ENCODE results near the gene MYBPH. TPM values are rescaled to one million over a fixed set of nuclear protein-coding genes. Genes with fewer than 3 reads are reported as not detected.

Gene MYBPH
- total RNA-seq, 4 donors from 2014 or later = not detected

GRCh38 chr1:203140743-203141520, 34.7 kb downstream of the MYBPH start:
- Histone ChIP-seq H3K9me3 (no peaks in the 10 kb centered on the region), H3K27ac (no peak overlapping the region), H3K36me3 (no peaks in the 10 kb centered on the region), H3K27me3 (peaks cover 0 to 23% (median 0%) of the 10 kb centered on the region in 4 donors), H3K4me1 (no peaks in the 10 kb centered on the region), H3K4me3 (no peak overlapping the region)
- 40 to 71% methylated on average over 1 to 2 of the region's 5 CpGs for WGBS, 2 donors
- DNase-seq = no peak
- intact Hi-C loops (cut with DNase I) = no loop called here
- no peak for TF ChIP-seq CTCF (IDR thresholded peaks at IDR 0.05)
- TF ChIP-seq POLR2A (IDR thresholded peaks at IDR 0.05) = no peak

GRCh38 chr1:203139976-203140475, 35.6 kb downstream of the MYBPH start:
- H3K4me3 ChIP-seq = no peak overlapping the region
- no peaks in the 10 kb centered on the region for H3K9me3 ChIP-seq
- no peak for TF ChIP-seq POLR2A (IDR thresholded peaks at IDR 0.05)
- no peak for TF ChIP-seq CTCF (IDR thresholded peaks at IDR 0.05)
- intact Hi-C loops (cut with DNase I) = no loop called here
- H3K36me3 ChIP-seq = no peaks in the 10 kb centered on the region
- DNase-seq = no peak
- H3K27ac ChIP-seq = no peak overlapping the region
- H3K4me1 ChIP-seq = no peaks in the 10 kb centered on the region
- WGBS, 2 donors = 83 to 89% methylated on average over 8 of the region's 8 CpGs
- H3K27me3 ChIP-seq = peaks cover 0 to 23% (median 0%) of the 10 kb centered on the region in 4 donors

- WGBS, 2 donors = 80 to 82% methylated on average over 3 of the region's 3 CpGs
- H3K36me3 ChIP-seq = no peaks in the 10 kb centered on the region
- H3K27me3 ChIP-seq = peaks cover 0 to 23% (median 0%) of the 10 kb centered on the region in 4 donors
- DNase-seq = no peak
- no peak overlapping the region for H3K27ac ChIP-seq
- no peaks in the 10 kb centered on the region for H3K4me1 ChIP-seq
- no peaks in the 10 kb centered on the region for H3K9me3 ChIP-seq
- no peak overlapping the region for H3K4me3 ChIP-seq
- no peak for TF ChIP-seq POLR2A (IDR thresholded peaks at IDR 0.05)
- TF ChIP-seq CTCF (IDR thresholded peaks at IDR 0.05) = no peak
- intact Hi-C loops (cut with DNase I) = no loop called here
Measured at GRCh38 chr1:203138066-203138465, 37.6 kb downstream of the MYBPH start.

- 85 to 93% methylated on average over 4 of the region's 4 CpGs for WGBS, 2 donors
- TF ChIP-seq CTCF (IDR thresholded peaks at IDR 0.05) = no peak
- no peak for TF ChIP-seq POLR2A (IDR thresholded peaks at IDR 0.05)
- DNase-seq = no peak
- H3K4me3 ChIP-seq = no peak overlapping the region
- intact Hi-C loops (cut with DNase I) = no loop called here
- H3K27me3 ChIP-seq = peaks cover 0 to 23% (median 0%) of the 10 kb centered on the region in 4 donors
- no peak overlapping the region for H3K27ac ChIP-seq
- no peaks in the 10 kb centered on the region for H3K36me3 ChIP-seq
- no peaks in the 10 kb centered on the region for H3K9me3 ChIP-seq
- no peaks in the 10 kb centered on the region for H3K4me1 ChIP-seq
Measured at GRCh38 chr1:203137324-203137723, 38.3 kb downstream of the MYBPH start.

- TF ChIP-seq POLR2A (IDR thresholded peaks at IDR 0.05) (no peak), CTCF (IDR thresholded peaks at IDR 0.05) (peak in 1 of 6 experiments; percentile 16)
- Histone ChIP-seq H3K9me3 (no peaks in the 10 kb centered on the region), H3K27me3 (peaks cover 0 to 23% (median 0%) of the 10 kb centered on the region in 4 donors), H3K27ac (no peak overlapping the region), H3K4me1 (no peaks in the 10 kb centered on the region), H3K4me3 (no peak overlapping the region), H3K36me3 (no peaks in the 10 kb centered on the region)
- DNase-seq = no peak
- intact Hi-C loops (cut with DNase I) = no loop called here
- 56 to 63% methylated on average over 1 of the region's 1 CpG for WGBS, 2 donors
Measured at GRCh38 chr1:203136409-203137042, 39.1 kb downstream of the MYBPH start.
